ENCODE results near the gene DUSP10.

DNA sequence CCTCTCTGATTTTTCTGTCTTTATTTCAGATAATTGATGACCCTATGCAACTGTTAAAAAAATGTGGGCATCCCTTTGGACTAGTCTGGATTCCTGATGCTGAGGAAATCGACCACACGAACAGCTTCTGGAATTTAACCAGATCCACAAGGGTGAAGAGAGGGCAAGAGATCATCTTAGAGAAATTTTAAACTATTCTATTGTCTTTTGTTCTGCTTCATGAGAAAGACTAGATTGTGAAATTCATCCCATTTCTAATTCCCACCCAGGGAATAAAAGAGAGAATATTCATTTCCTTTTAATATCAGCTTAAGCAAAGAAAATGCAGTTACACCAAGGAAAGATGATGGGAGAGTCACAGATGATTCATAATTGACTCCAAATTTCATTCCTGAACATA lies 71.8 kb downstream of the DUSP10 start:
- TF ChIP-seq EZH2 (IDR thresholded peaks at IDR 0.05; ENCODE audit: borderline replicate concordance, insufficient read depth, low read length, poor library complexity, severe bottlenecking): no peak
- TF ChIP-seq, protein P1, sequence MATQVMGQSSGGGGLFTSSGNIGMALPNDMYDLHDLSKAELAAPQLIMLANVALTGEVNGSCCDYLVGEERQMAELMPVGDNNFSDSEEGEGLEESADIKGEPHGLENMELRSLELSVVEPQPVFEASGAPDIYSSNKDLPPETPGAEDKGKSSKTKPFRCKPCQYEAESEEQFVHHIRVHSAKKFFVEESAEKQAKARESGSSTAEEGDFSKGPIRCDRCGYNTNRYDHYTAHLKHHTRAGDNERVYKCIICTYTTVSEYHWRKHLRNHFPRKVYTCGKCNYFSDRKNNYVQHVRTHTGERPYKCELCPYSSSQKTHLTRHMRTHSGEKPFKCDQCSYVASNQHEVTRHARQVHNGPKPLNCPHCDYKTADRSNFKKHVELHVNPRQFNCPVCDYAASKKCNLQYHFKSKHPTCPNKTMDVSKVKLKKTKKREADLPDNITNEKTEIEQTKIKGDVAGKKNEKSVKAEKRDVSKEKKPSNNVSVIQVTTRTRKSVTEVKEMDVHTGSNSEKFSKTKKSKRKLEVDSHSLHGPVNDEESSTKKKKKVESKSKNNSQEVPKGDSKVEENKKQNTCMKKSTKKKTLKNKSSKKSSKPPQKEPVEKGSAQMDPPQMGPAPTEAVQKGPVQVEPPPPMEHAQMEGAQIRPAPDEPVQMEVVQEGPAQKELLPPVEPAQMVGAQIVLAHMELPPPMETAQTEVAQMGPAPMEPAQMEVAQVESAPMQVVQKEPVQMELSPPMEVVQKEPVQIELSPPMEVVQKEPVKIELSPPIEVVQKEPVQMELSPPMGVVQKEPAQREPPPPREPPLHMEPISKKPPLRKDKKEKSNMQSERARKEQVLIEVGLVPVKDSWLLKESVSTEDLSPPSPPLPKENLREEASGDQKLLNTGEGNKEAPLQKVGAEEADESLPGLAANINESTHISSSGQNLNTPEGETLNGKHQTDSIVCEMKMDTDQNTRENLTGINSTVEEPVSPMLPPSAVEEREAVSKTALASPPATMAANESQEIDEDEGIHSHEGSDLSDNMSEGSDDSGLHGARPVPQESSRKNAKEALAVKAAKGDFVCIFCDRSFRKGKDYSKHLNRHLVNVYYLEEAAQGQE (IDR thresholded peaks at IDR 0.05; ENCODE audit: borderline replicate concordance): no peak
- TF ChIP-seq CTCF (IDR thresholded peaks at IDR 0.05; ENCODE audit: poor library complexity, severe bottlenecking): no peak
